HepG2 (cell line): Measurements from ENCODE around the gene GFER. TPM values are rescaled to one million over a fixed set of nuclear protein-coding genes. Genes with fewer than 3 reads are reported as not detected.

Experiments used
- ATAC-seq: fragments of 200-7000 bp; cut with Tn5 transposase; 3 replicates; pipeline ENCODE4 v1.9.1; 2020; ENCODE audit warnings: mild to moderate bottlenecking, moderate library complexity
- BruUV-seq: library from RNA; stranded (reverse); fragments of 400-500 nt; replicated peaks from 2 replicates; lab custom pipeline; 2021; lab: Mats Ljungman, UMichigan
- CTCF ChIA-PET: fragments of 300-600 bp; formaldehyde crosslinking; extraction: SDS; loops from one replicate; lab custom pipeline; 2021; ENCODE audit warnings: low total read pairs, inconsistent platforms, low intra/inter-chr PET ratio; lab: Yijun Ruan, JAX
- POLR2A ChIA-PET: fragments of 350-600 bp; sonication (Branson Sonifier 250); formaldehyde crosslinking; loops from one replicate; lab custom pipeline; 2020; ENCODE audit warnings: antibody characterized with exemption, inconsistent platforms; lab: Yijun Ruan, JAX
- DNase-seq: peaks from one replicate; pipeline ENCODE4 v3.0.0-alpha.2; 2015; ENCODE audit warnings: low spot score
- FAIRE-seq: peaks from 3 replicates; lab custom pipeline; 2011; peaks lifted over from hg19 to GRCh38; lab: Jason Lieb, UNC
- H2AFZ ChIP-seq: one replicate; pipeline ENCODE4 v1.6.1; 2011; ENCODE audit warnings: low read length, inconsistent platforms
- H3K27ac ChIP-seq: fragments of 300-600 bp; 3 replicates; pipeline ENCODE4 v1.8.0; 2011; ENCODE audit warnings: mixed run types, mild to moderate bottlenecking, mixed read lengths, low read length, inconsistent platforms; ENCODE audit not compliant: insufficient read depth; ENCODE audit errors: extremely low read length
- H3K27me3 ChIP-seq, 2 experiments: fragments of 200-600 bp in 1 of 2; 2 replicates in 1 of 2; 3 replicates in 1 of 2; pipeline versions ENCODE4 v1.6.0 to v1.8.0; 2011; ENCODE audit warnings: low read length in 2 of 2, mild to moderate bottlenecking in 2 of 2, moderate library complexity in 2 of 2, inconsistent platforms in 1 of 2; ENCODE audit not compliant: insufficient read depth in 2 of 2, control insufficient read depth in 1 of 2
- H3K36me3 ChIP-seq, 2 experiments: fragments of 200-600 bp in 1 of 2; replicated peaks in 1 of 2; 2 replicates in 1 of 2; 3 replicates in 1 of 2; pipeline versions ENCODE4 v1.5.1 to v1.8.0; 2011; ENCODE audit warnings: low read length in 2 of 2, inconsistent platforms in 1 of 2; ENCODE audit not compliant: insufficient read depth in 2 of 2, control insufficient read depth in 1 of 2
- H3K4me1 ChIP-seq: 2 replicates; pipeline ENCODE4 v1.5.1; 2012; ENCODE audit warnings: low read length, inconsistent platforms; ENCODE audit not compliant: insufficient read depth
- H3K4me2 ChIP-seq: 2 replicates; pipeline ENCODE4 v1.6.0; 2011; ENCODE audit warnings: low read depth, low read length, inconsistent platforms
- H3K4me3 ChIP-seq, 3 experiments: fragments of 200-600 bp in 1 of 3; sonication (generic), shearing (Covaris generic) in 1 of 3; replicated peaks in 1 of 3; 2 replicates each; pipeline ENCODE4 v1.5.1; 2011 to 2016; ENCODE audit warnings: low read length in 3 of 3, inconsistent platforms in 2 of 3, low read depth in 2 of 3, mild to moderate bottlenecking in 2 of 3, control low read depth in 1 of 3, mixed read lengths in 1 of 3; ENCODE audit not compliant: insufficient read depth in 1 of 3
- H3K79me2 ChIP-seq: one replicate; pipeline ENCODE4 v1.6.1; 2011; ENCODE audit warnings: low read length, inconsistent platforms; ENCODE audit not compliant: insufficient read depth
- H3K9ac ChIP-seq: 2 replicates; pipeline ENCODE4 v1.6.0; 2011; ENCODE audit warnings: mild to moderate bottlenecking, low read depth, low read length, inconsistent platforms; ENCODE audit not compliant: insufficient read depth
- H3K9me3 ChIP-seq: 2 replicates; pipeline ENCODE4 v1.5.1; 2012; ENCODE audit warnings: mild to moderate bottlenecking, low read length
- H4K20me1 ChIP-seq: 2 replicates; pipeline ENCODE4 v1.6.0; 2011; ENCODE audit warnings: inconsistent platforms, mild to moderate bottlenecking, low read length, moderate library complexity; ENCODE audit not compliant: insufficient read depth
- ATF6 ChIP-seq: sonication (generic); formaldehyde crosslinking; conservative IDR thresholded peaks from 2 replicates; pipeline ENCODE4 v1.4.0; 2020; ENCODE audit warnings: missing genetic modification reagents
- BORCS8-MEF2B ChIP-seq: sonication (generic); formaldehyde crosslinking; IDR thresholded peaks from 2 replicates; pipeline ENCODE4 v1.8.0; 2022; ENCODE audit warnings: mild to moderate bottlenecking, missing genetic modification reagents
- CHD2 ChIP-seq: IDR thresholded peaks from 2 replicates; pipeline ENCODE4 v1.6.1; 2011; ENCODE audit warnings: low read depth, low read length, improper control_type of control experiment
- CREB1 ChIP-seq, 2 experiments: fragments of 450-650 bp in 1 of 2; IDR thresholded peaks; 2 replicates each; pipeline ENCODE4 v1.6.1; 2016 to 2017; ENCODE audit warnings: control low read depth in 1 of 2, mild to moderate bottlenecking in 1 of 2, missing compliant biosample characterization in 1 of 2, missing genetic modification characterization in 1 of 2
- NCOA5 ChIP-seq: sonication (generic); formaldehyde crosslinking; IDR thresholded peaks from 2 replicates; pipeline ENCODE4 v1.4.0; 2020; ENCODE audit warnings: missing genetic modification reagents
- THYN1 ChIP-seq: sonication (generic); formaldehyde crosslinking; IDR thresholded peaks from 2 replicates; pipeline ENCODE4 v1.8.1; 2023; ENCODE audit warnings: low read depth, mild to moderate bottlenecking, moderate library complexity, missing genetic modification reagents, borderline replicate concordance
- TP53 ChIP-seq: sonication (generic); formaldehyde crosslinking; conservative IDR thresholded peaks from 2 replicates; pipeline ENCODE4 v1.4.0; 2020; ENCODE audit warnings: missing genetic modification reagents
- ZNF414 ChIP-seq: sonication (generic); formaldehyde crosslinking; IDR thresholded peaks from 2 replicates; pipeline ENCODE4 v1.5.0; 2020; ENCODE audit warnings: missing genetic modification reagents
- WGBS: methylation state at CpG from one replicate; pipeline ENCODE4 v1.1.6; 2017; ENCODE audit warnings: low lambda C conversion rate; 5-methylcytosine and 5-hydroxymethylcytosine counted together
- in situ Hi-C: cut with HindIII; loops from 2 replicates; pipeline ENCODE4 v1.10.0; 2017; ENCODE audit warnings: low pct_unique_long_range_greater_than_20kb; ENCODE audit not compliant: extremely low pct_ligation_motif_present
- intact Hi-C: fragments of 100-400 bp; cut with micrococcal nuclease; formaldehyde crosslinking; loops from one replicate; pipeline ENCODE4 v1.10.0; 2022; ENCODE audit not compliant: unreplicated experiment
- polyA plus RNA-seq, 8 experiments: library from polyadenylated mRNA; depleted of rRNA in 3 of 8; stranded (reverse) in 7 of 8; unstranded in 1 of 8; fragments of >200 nt; fragmentation: Illumina TruSeq in 4 of 8; extraction: Trizol in 4 of 8; gene quantifications; 2 replicates each; pipeline versions ENCODE4 v1.2.1 to v1.2.3, GENCODE V29; 2011 to 2016; ENCODE audit warnings: low read depth in 4 of 8, missing spikeins in 1 of 8, mixed read lengths in 1 of 8; ENCODE audit not compliant: insufficient read depth in 1 of 8
- total RNA-seq, 5 experiments: library from RNA; depleted of rRNA; stranded (reverse); fragments of >200 nt; fragmentation: Illumina TruSeq; extraction: Trizol; gene quantifications; 2 replicates each; pipeline ENCODE4 v1.2.3, GENCODE V29; 2016; ENCODE audit warnings: low read depth in 1 of 5

GFER gene
- total and polyA plus RNA-seq, 2 of the 13 experiments (the other 11 are each of a cell fraction or from before 2014, with no cell fraction given): 28.6 to 71.7 TPM

GRCh38 chr16:2019921-2020831 is 36.2 kb downstream of the GFER start (continued):
- TF ChIP-seq TP53 (CRISPR knock-in tag) (no peak), ZNF414 (CRISPR knock-in tag) (no peak)
- TF ChIP-seq, all 625 proteins: peak for 13

DNA sequence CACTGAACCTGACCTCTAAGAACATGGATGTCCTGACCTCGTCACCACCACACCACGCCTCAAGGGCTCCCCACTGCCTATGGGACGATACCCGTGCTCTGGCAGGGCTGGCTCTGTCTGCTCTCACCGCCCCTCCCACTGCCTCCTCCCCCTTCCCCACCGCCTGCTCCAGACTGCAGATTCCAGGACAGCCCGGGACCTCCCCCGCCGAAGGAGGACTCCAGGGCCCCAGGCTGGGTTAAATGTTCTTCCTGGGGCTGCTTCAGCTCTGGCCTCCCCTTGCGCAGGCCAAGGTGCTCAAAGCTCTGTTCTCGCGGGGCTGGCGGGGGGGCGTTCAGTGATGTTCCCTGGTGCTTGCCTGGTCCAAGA is 38.7 kb downstream of the GFER start:
- Histone ChIP-seq H3K27me3 (peaks cover 3 to 29% of the 10 kb centered on the region in 2 experiments; a peak in 4 of 5 replicates), H3K9ac (0 out of 2 replicates have a peak overlapping the region, but pooled peaks have one; percentile 7), H3K36me3 (no peaks in the 10 kb centered on the region), H3K79me2 (no peaks in the 10 kb centered on the region), H3K4me3 (peak overlapping the region; percentile 38 to 66 (median 42); a peak in 5 of 6 replicates), H3K27ac (no peak overlapping the region), H3K4me1 (peaks cover 63% of the 10 kb centered on the region)
- no peak for FAIRE-seq
- in situ Hi-C loops (loop anchor here (5.0 kb wide), 3 partner anchors 35 to 125 kb away; partner anchors contain the start of gene RAB26), intact Hi-C loops (loop anchor here (1.0 kb wide), 2 partner anchors 34 to 131 kb away; no protein-coding TSS in a partner anchor)
- ATAC-seq: peak; percentile 38
- ChIA-PET CTCF (interaction anchor here (1.5 to 1.9 kb wide), 3 partner anchors 25 to 118 kb away, joined by 7 to 15 read pairs (median 9); partner anchors contain the start of genes NTHL1 and TSC2), POLR2A (interaction anchor here (0.6 to 6.2 kb wide), 7 partner anchors 12 to 133 kb away, joined by 3 to 62 read pairs (median 14); partner anchors contain the start of genes RPS2 and TRAF7)
- DNase-seq: no peak
- TF ChIP-seq BORCS8-MEF2B (CRISPR knock-in tag) (0 out of 2 replicates have a peak, but pooled peaks have one; percentile 19), ATF6 (no peak), CREB1 (IDR thresholded peaks at IDR 0.05) (no peak), CREB1 (CRISPR knock-in tag; IDR thresholded peaks at IDR 0.05) (no peak), NCOA5 (CRISPR knock-in tag) (no peak), CHD2 (peak; percentile 72; the same call in 1 of the 2 replicates), THYN1 (CRISPR knock-in tag) (0 out of 2 replicates have a peak, but pooled peaks have one; percentile 38)
- TF ChIP-seq, all 625 proteins: peak for 3
- H4K20me1 ChIP-seq: no peaks in the 10 kb centered on the region
- H3K4me2 ChIP-seq: peak overlapping the region; percentile 84
- WGBS: 0% methylated on average over 3 of the region's 14 CpGs
- H3K9me3 ChIP-seq: no peaks in the 10 kb centered on the region
- no TSS peak for BruUV-seq
- no peak overlapping the region for H2AFZ ChIP-seq
